ENCODE results near the gene RNF26.

DNA sequence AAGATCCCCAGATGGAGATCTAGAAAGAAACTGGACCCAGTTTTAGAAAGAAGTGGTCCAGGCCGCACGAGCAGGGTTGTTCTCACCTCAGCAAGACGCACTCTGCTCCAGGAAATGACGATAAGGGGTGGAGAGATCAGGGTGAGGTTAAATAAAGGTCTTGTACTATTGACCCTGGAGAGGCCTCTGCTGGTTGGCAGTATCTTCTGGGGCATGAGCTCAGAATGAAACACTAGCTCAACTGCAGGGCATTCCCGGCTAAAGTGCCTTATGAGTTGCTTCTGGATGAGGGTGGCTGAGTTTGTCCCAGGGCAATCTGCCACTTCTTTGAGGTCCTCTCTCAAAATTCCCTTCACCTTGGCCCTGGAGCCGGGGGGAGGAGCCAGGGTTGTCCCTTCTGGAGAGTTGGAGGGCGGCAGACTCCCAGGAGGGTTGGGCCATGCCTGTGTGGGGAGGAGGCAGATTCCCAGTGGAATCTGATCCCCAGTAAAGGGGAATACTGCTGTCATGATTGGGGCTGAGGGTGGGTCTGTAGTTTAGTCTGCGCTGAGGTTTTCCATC lies 36.2 kb downstream of the RNF26 start:
- TF ChIP-seq, protein P1, sequence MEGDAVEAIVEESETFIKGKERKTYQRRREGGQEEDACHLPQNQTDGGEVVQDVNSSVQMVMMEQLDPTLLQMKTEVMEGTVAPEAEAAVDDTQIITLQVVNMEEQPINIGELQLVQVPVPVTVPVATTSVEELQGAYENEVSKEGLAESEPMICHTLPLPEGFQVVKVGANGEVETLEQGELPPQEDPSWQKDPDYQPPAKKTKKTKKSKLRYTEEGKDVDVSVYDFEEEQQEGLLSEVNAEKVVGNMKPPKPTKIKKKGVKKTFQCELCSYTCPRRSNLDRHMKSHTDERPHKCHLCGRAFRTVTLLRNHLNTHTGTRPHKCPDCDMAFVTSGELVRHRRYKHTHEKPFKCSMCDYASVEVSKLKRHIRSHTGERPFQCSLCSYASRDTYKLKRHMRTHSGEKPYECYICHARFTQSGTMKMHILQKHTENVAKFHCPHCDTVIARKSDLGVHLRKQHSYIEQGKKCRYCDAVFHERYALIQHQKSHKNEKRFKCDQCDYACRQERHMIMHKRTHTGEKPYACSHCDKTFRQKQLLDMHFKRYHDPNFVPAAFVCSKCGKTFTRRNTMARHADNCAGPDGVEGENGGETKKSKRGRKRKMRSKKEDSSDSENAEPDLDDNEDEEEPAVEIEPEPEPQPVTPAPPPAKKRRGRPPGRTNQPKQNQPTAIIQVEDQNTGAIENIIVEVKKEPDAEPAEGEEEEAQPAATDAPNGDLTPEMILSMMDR (conservative IDR thresholded peaks at IDR 0.05), result no peak
- no peak for TF ChIP-seq ZFX (IDR thresholded peaks at IDR 0.05)
